ENCODE measurements around the gene DNM3. TPM values are rescaled to one million over a fixed set of nuclear protein-coding genes. Genes with fewer than 3 reads are reported as not detected.

Gene DNM3
- total and polyA plus RNA-seq, 9 donors: 3.1 to 6.5 (median 4.4) TPM

GRCh38 chr1:171872430-171872829, 31.1 kb downstream of the DNM3 start:
- intact Hi-C loops (cut with DNase I): no loop called here
- no peak overlapping the region for H3K27ac ChIP-seq
- no peak overlapping the region for H3K4me3 ChIP-seq
- no peak for DNase-seq
- H3K9me3 ChIP-seq: no peaks in the 10 kb centered on the region
- TF ChIP-seq POLR2A (IDR thresholded peaks at IDR 0.05) (no peak), CTCF (IDR thresholded peaks at IDR 0.05) (no peak), EP300 (IDR thresholded peaks at IDR 0.05) (no peak)
- 75 to 87% (median 81%) methylated on average over 5 of the region's 5 CpGs for WGBS, 3 donors
- H3K4me1 ChIP-seq (ENCODE audit: insufficient read depth): peaks cover 2% of the 10 kb centered on the region
- no peaks in the 10 kb centered on the region for H3K27me3 ChIP-seq
- H3K36me3 ChIP-seq: no peaks in the 10 kb centered on the region

GRCh38 chr1:171873664-171874063, 32.4 kb downstream of the DNM3 start:
- no peaks in the 10 kb centered on the region for H3K36me3 ChIP-seq
- no peaks in the 10 kb centered on the region for H3K27me3 ChIP-seq
- intact Hi-C loops (cut with DNase I): no loop called here
- H3K4me1 ChIP-seq (ENCODE audit: insufficient read depth): no peaks in the 10 kb centered on the region
- no peak for TF ChIP-seq EP300 (IDR thresholded peaks at IDR 0.05)
- TF ChIP-seq CTCF (IDR thresholded peaks at IDR 0.05): no peak
- no peak for TF ChIP-seq POLR2A (IDR thresholded peaks at IDR 0.05)
- no peak for DNase-seq
- no peaks in the 10 kb centered on the region for H3K9me3 ChIP-seq
- no peak overlapping the region for H3K4me3 ChIP-seq
- H3K27ac ChIP-seq: no peak overlapping the region
- WGBS, 3 donors: 82 to 84% (median 82%) methylated on average over 5 of the region's 5 CpGs

GRCh38 chr1:171877701-171878100, 36.4 kb downstream of the DNM3 start:
- TF ChIP-seq EP300 (IDR thresholded peaks at IDR 0.05) (no peak), POLR2A (IDR thresholded peaks at IDR 0.05) (no peak), CTCF (IDR thresholded peaks at IDR 0.05) (no peak)
- peaks cover 4% of the 10 kb centered on the region for H3K27me3 ChIP-seq
- no peak overlapping the region for H3K27ac ChIP-seq
- WGBS, 3 donors: 30 to 35% (median 30%) methylated on average over 3 of the region's 3 CpGs
- no peaks in the 10 kb centered on the region for H3K4me1 ChIP-seq (ENCODE audit: insufficient read depth)
- intact Hi-C loops (cut with DNase I): no loop called here
- DNase-seq: no peak
- H3K36me3 ChIP-seq: no peaks in the 10 kb centered on the region
- H3K4me3 ChIP-seq: no peak overlapping the region
- no peaks in the 10 kb centered on the region for H3K9me3 ChIP-seq

- 95 to 98% (median 95%) methylated on average over 4 of the region's 4 CpGs for WGBS, 3 donors
- no peak overlapping the region for H3K27ac ChIP-seq
- peaks cover 4% of the 10 kb centered on the region for H3K27me3 ChIP-seq
- DNase-seq: no peak
- no peaks in the 10 kb centered on the region for H3K4me1 ChIP-seq (ENCODE audit: insufficient read depth)
- intact Hi-C loops (cut with DNase I): no loop called here
- no peaks in the 10 kb centered on the region for H3K36me3 ChIP-seq
- no peak overlapping the region for H3K4me3 ChIP-seq
- H3K9me3 ChIP-seq: no peaks in the 10 kb centered on the region
- TF ChIP-seq CTCF (IDR thresholded peaks at IDR 0.05) (no peak), EP300 (IDR thresholded peaks at IDR 0.05) (no peak), POLR2A (IDR thresholded peaks at IDR 0.05) (no peak)
Measured at GRCh38 chr1:171879556-171879955, 38.3 kb downstream of the DNM3 start.

GRCh38 chr1:171881442-171881841, 40.1 kb downstream of the DNM3 start:
- H3K27me3 ChIP-seq: peaks cover 4% of the 10 kb centered on the region
- no peak for TF ChIP-seq EP300 (IDR thresholded peaks at IDR 0.05)
- no peak for TF ChIP-seq CTCF (IDR thresholded peaks at IDR 0.05)
- TF ChIP-seq POLR2A (IDR thresholded peaks at IDR 0.05): no peak
- no peaks in the 10 kb centered on the region for H3K36me3 ChIP-seq
- DNase-seq: no peak
- intact Hi-C loops (cut with DNase I): no loop called here
- 54 to 68% (median 63%) methylated on average over 1 of the region's 1 CpG for WGBS, 3 donors
- no peaks in the 10 kb centered on the region for H3K9me3 ChIP-seq
- no peak overlapping the region for H3K4me3 ChIP-seq
- H3K4me1 ChIP-seq (ENCODE audit: insufficient read depth): no peaks in the 10 kb centered on the region
- H3K27ac ChIP-seq: no peak overlapping the region
